H9 (cell line): ENCODE measurements around the gene DAP3. TPM values are rescaled to one million over a fixed set of nuclear protein-coding genes. Genes with fewer than 3 reads are reported as not detected.

ENCODE experiments used
- DNase-seq: peaks from one replicate; pipeline ENCODE4 v3.0.0-alpha.2; 2017
- H2AFZ ChIP-seq: one replicate; pipeline ENCODE4 v1.6.1; 2013; ENCODE audit warnings: mild to moderate bottlenecking, low read length, control low read depth, moderate library complexity
- H2AK5ac ChIP-seq: 2 replicates; pipeline ENCODE4 v1.6.1; 2013; ENCODE audit warnings: low read length, control low read depth, mixed read lengths; ENCODE audit not compliant: insufficient read length
- H2BK120ac ChIP-seq: one replicate; pipeline ENCODE4 v1.6.1; 2013; ENCODE audit warnings: low read depth, mild to moderate bottlenecking, low read length, control low read depth, inconsistent platforms; ENCODE audit not compliant: poor library complexity, severe bottlenecking
- H2BK12ac ChIP-seq: 2 replicates; pipeline ENCODE4 v1.6.1; 2013; ENCODE audit warnings: low read length, control low read depth, mixed read lengths, low read depth; ENCODE audit not compliant: insufficient read length
- H2BK15ac ChIP-seq: 2 replicates; pipeline ENCODE4 v1.6.1; 2013; ENCODE audit warnings: low read depth, low read length, control low read depth
- H2BK20ac ChIP-seq: one replicate; pipeline ENCODE4 v1.6.1; 2013; ENCODE audit warnings: low read depth, mild to moderate bottlenecking, low read length, control low read depth, inconsistent platforms; ENCODE audit not compliant: poor library complexity, severe bottlenecking
- H2BK5ac ChIP-seq: 2 replicates; pipeline ENCODE4 v1.6.1; 2013; ENCODE audit warnings: low read length, control low read depth, mixed read lengths; ENCODE audit not compliant: insufficient read length
- H3K14ac ChIP-seq: 2 replicates; pipeline ENCODE4 v1.6.1; 2013; ENCODE audit warnings: low read length, control low read depth; ENCODE audit not compliant: insufficient read depth
- H3K18ac ChIP-seq: 2 replicates; pipeline ENCODE4 v1.6.1; 2013; ENCODE audit warnings: low read depth, mild to moderate bottlenecking, mixed read lengths, low read length, control low read depth; ENCODE audit not compliant: insufficient read length
- H3K23ac ChIP-seq: 2 replicates; pipeline ENCODE4 v1.6.1; 2013; ENCODE audit warnings: low read length, control low read depth, mixed read lengths, low read depth; ENCODE audit not compliant: insufficient read length
- H3K23me2 ChIP-seq: 2 replicates; pipeline ENCODE4 v1.6.1; 2013; ENCODE audit warnings: low read depth, mild to moderate bottlenecking, mixed read lengths, low read length, control low read depth; ENCODE audit not compliant: insufficient read length, poor library complexity, severe bottlenecking
- H3K27ac ChIP-seq: 2 replicates; pipeline ENCODE4 v1.5.1; 2013; ENCODE audit warnings: low read length, control low read depth, mixed read lengths, low read depth; ENCODE audit not compliant: insufficient read length
- H3K27me3 ChIP-seq: 2 replicates; pipeline ENCODE4 v1.6.1; 2013; ENCODE audit warnings: low read length, control low read depth, inconsistent platforms; ENCODE audit not compliant: insufficient read depth
- H3K4ac ChIP-seq: 2 replicates; pipeline ENCODE4 v1.6.1; 2013; ENCODE audit warnings: low read depth, mild to moderate bottlenecking, control low read depth, inconsistent platforms, low read length, moderate library complexity
- H3K4me1 ChIP-seq: 2 replicates; pipeline ENCODE4 v1.6.1; 2013; ENCODE audit warnings: low read length, control low read depth, inconsistent platforms; ENCODE audit not compliant: insufficient read depth
- H3K4me2 ChIP-seq: 2 replicates; pipeline ENCODE4 v1.6.1; 2013; ENCODE audit warnings: low read length, control low read depth, mixed read lengths; ENCODE audit not compliant: insufficient read length, insufficient read depth
- H3K56ac ChIP-seq: 2 replicates; pipeline ENCODE4 v1.6.1; 2013; ENCODE audit warnings: low read depth, mild to moderate bottlenecking, mixed read lengths, low read length, control low read depth; ENCODE audit not compliant: insufficient read length
- H3K79me1 ChIP-seq: 2 replicates; pipeline ENCODE4 v1.6.1; 2013; ENCODE audit warnings: low read depth, mild to moderate bottlenecking, moderate library complexity, low read length, control low read depth, inconsistent platforms; ENCODE audit not compliant: insufficient read depth, poor library complexity, severe bottlenecking
- H3K79me2 ChIP-seq: 2 replicates; pipeline ENCODE4 v1.6.1; 2013; ENCODE audit warnings: low read length, control low read depth, inconsistent platforms; ENCODE audit not compliant: insufficient read depth
- H3K9ac ChIP-seq: 2 replicates; pipeline ENCODE4 v1.6.1; 2013; ENCODE audit warnings: low read length, control low read depth, mixed read lengths; ENCODE audit not compliant: insufficient read length; ENCODE audit errors: extremely low read depth
- H3K9me3 ChIP-seq: one replicate; pipeline ENCODE4 v1.6.1; 2013; ENCODE audit warnings: low read depth, low read length, inconsistent platforms; ENCODE audit not compliant: control insufficient read depth
- H3T11ph ChIP-seq: one replicate; pipeline ENCODE4 v1.6.1; 2013; ENCODE audit warnings: mild to moderate bottlenecking, low read length, control low read depth, inconsistent platforms
- H4K20me1 ChIP-seq: one replicate; pipeline ENCODE4 v1.6.1; 2013; ENCODE audit not compliant: control insufficient read depth, insufficient read length, insufficient read depth
- H4K5ac ChIP-seq: 2 replicates; pipeline ENCODE4 v1.6.1; 2013; ENCODE audit warnings: low read depth, mild to moderate bottlenecking, mixed read lengths, low read length, control low read depth; ENCODE audit not compliant: insufficient read length
- H4K8ac ChIP-seq: replicated peaks from 2 replicates; pipeline ENCODE4 v1.6.1; 2013; ENCODE audit warnings: low read length, control low read depth, mixed read lengths, low read depth; ENCODE audit not compliant: insufficient read length
- H4K91ac ChIP-seq: 2 replicates; pipeline ENCODE4 v1.6.1; 2013; ENCODE audit warnings: low read depth, mild to moderate bottlenecking, moderate library complexity, mixed read lengths, low read length, control low read depth; ENCODE audit not compliant: insufficient read length
- H3K27ac Mint-ChIP-seq, 3 experiments: 2 replicates in 2 of 3; 3 replicates in 1 of 3; pipeline ENCODE4 v1.8.0; 2020 to 2021; ENCODE audit warnings: mixed read lengths in 3 of 3, mild to moderate bottlenecking in 1 of 3, moderate library complexity in 1 of 3
- H3K27me3 Mint-ChIP-seq: 2 replicates; pipeline ENCODE4 v1.8.0; 2021; ENCODE audit warnings: low read depth, mild to moderate bottlenecking, moderate library complexity, mixed read lengths
- H3K36me3 Mint-ChIP-seq, 3 experiments: 2 replicates in 2 of 3; 3 replicates in 1 of 3; pipeline ENCODE4 v1.8.0; 2020 to 2021; ENCODE audit warnings: low read depth in 3 of 3, mixed read lengths in 3 of 3; ENCODE audit not compliant: insufficient read depth in 1 of 3
- H3K4me1 Mint-ChIP-seq, 2 experiments: 2 replicates each; pipeline ENCODE4 v1.8.0; 2020; ENCODE audit warnings: mixed read lengths in 2 of 2
- H3K4me3 Mint-ChIP-seq, 2 experiments: 2 replicates in 1 of 2; 3 replicates in 1 of 2; pipeline ENCODE4 v1.8.0; 2020 to 2021; ENCODE audit warnings: mild to moderate bottlenecking in 2 of 2, mixed read lengths in 2 of 2, moderate library complexity in 1 of 2
- H3K9me3 Mint-ChIP-seq, 2 experiments: 2 replicates in 1 of 2; 3 replicates in 1 of 2; pipeline ENCODE4 v1.8.0; 2020; ENCODE audit warnings: mild to moderate bottlenecking in 2 of 2, mixed read lengths in 2 of 2, moderate library complexity in 1 of 2
- CTCF ChIP-seq: fragments of 200-600 bp; sonication (generic); conservative IDR thresholded peaks from 3 replicates; pipeline ENCODE4 v1.8.0; 2021; ENCODE audit warnings: antibody characterized with exemption, mild to moderate bottlenecking
- WGBS: extraction: QIAGEN DNeasy Blood & Tissue Kit; methylation state at CpG from one replicate; pipeline ENCODE4 v1.1.7; 2013; ENCODE audit warnings: missing lambda C conversion rate, low lambda C conversion rate, mixed read lengths; ENCODE audit not compliant: insufficient read length; ENCODE audit errors: extremely low coverage; 5-methylcytosine and 5-hydroxymethylcytosine counted together
- total RNA-seq: library from RNA; stranded (reverse); gene quantifications from 2 replicates; pipeline ENCODE4 v1.2.1, GENCODE V29; 2021

The DAP3 gene
- total RNA-seq, 1 experiment from 2014 or later: 114 TPM

- H3K23ac ChIP-seq: no peak overlapping the region
- TF ChIP-seq CTCF: no peak
- no peak overlapping the region for H3T11ph ChIP-seq
- H3K27ac ChIP-seq: no peak overlapping the region
- no peak overlapping the region for H3K4me2 ChIP-seq
- Mint-ChIP-seq H3K36me3 (peaks cover 67 to 72% (median 69%) of the 10 kb centered on the region in 3 experiments), H3K4me1 (peaks cover 41 to 44% of the 10 kb centered on the region in 2 experiments), H3K27ac (no peak overlapping the region), H3K4me3 (no peak overlapping the region), H3K27me3 (no peaks in the 10 kb centered on the region), H3K9me3 (peaks cover 27 to 38% of the 10 kb centered on the region in 2 experiments)
- no peak overlapping the region for H2BK15ac ChIP-seq
- no peaks in the 10 kb centered on the region for H3K27me3 ChIP-seq
- H3K4me1 ChIP-seq: peaks cover 3% of the 10 kb centered on the region; the same call in 1 of the 2 replicates
- WGBS: no CpG with 5 or more reads among the region's 4 CpGs
- H2BK20ac ChIP-seq: no peak overlapping the region
- H3K23me2 ChIP-seq: no peaks in the 10 kb centered on the region
- H4K5ac ChIP-seq: no peak overlapping the region
- no peak overlapping the region for H2BK5ac ChIP-seq
- no peak overlapping the region for H3K14ac ChIP-seq
- H3K9ac ChIP-seq: no peak overlapping the region
- H4K20me1 ChIP-seq: no peaks in the 10 kb centered on the region
- no peaks in the 10 kb centered on the region for H3K9me3 ChIP-seq
- no peak overlapping the region for H3K56ac ChIP-seq
- no peak overlapping the region for H2AFZ ChIP-seq
- no peak for DNase-seq
- no peak overlapping the region for H4K8ac ChIP-seq
- H2AK5ac ChIP-seq: no peak overlapping the region
- H3K4ac ChIP-seq: no peak overlapping the region
- H3K79me2 ChIP-seq: peaks cover 28% of the 10 kb centered on the region; the same call in 1 of the 2 replicates
- no peak overlapping the region for H2BK120ac ChIP-seq
- peaks cover 6% of the 10 kb centered on the region for H3K79me1 ChIP-seq
- H2BK12ac ChIP-seq: no peak overlapping the region
- no peak overlapping the region for H4K91ac ChIP-seq
- no peak overlapping the region for H3K18ac ChIP-seq
Measured at GRCh38 chr1:155695072-155695471, 6.2 kb downstream of the DAP3 start.
